HG02970 (cell line): ENCODE measurements around the gene STUM.
"Not testable (repeated sequence)": the region's sequence is repeated elsewhere in the genome, so short reads cannot be mapped to it uniquely, and the experiment has no call there.

Experiments
- ATAC-seq: cut with Tn5 transposase; IDR thresholded peaks from one replicate; pipeline ENCODE4 v1.9.1; 2021; ENCODE audit warnings: mild to moderate bottlenecking, moderate library complexity, moderate number of reproducible peaks; ENCODE audit not compliant: unreplicated experiment, low FRiP score

STUM gene

GRCh38 chr1:226602186-226603021, 53.8 kb downstream of the STUM start:
- ATAC-seq: no peak

- no peak for ATAC-seq
Measured at GRCh38 chr1:226603022-226603857, 54.7 kb downstream of the STUM start.

- no peak for ATAC-seq
Measured at GRCh38 chr1:226603858-226604559, 55.4 kb downstream of the STUM start.

- ATAC-seq: no peak
Measured at GRCh38 chr1:226604560-226605317, 56.2 kb downstream of the STUM start.

GRCh38 chr1:226605318-226605950, 56.9 kb downstream of the STUM start:
- no peak for ATAC-seq

- ATAC-seq: no peak
Measured at GRCh38 chr1:226606311-226607267, 58.0 kb downstream of the STUM start.

GRCh38 chr1:226607268-226607660, 58.7 kb downstream of the STUM start:
- ATAC-seq: no peak

- ATAC-seq: no peak
Measured at GRCh38 chr1:226607821-226608220, 59.3 kb downstream of the STUM start.

GRCh38 chr1:226608699-226609505, 60.3 kb downstream of the STUM start:
- ATAC-seq: no peak

GRCh38 chr1:226609836-226610455, 61.4 kb downstream of the STUM start:
- no peak for ATAC-seq

GRCh38 chr1:226610671-226611070, 62.1 kb downstream of the STUM start:
- no peak for ATAC-seq

GRCh38 chr1:226611301-226611700, 62.7 kb downstream of the STUM start:
- ATAC-seq: no peak

GRCh38 chr1:226611980-226612379, 63.4 kb downstream of the STUM start:
- not testable (repeated sequence) for ATAC-seq

GRCh38 chr1:226615876-226616275, 67.3 kb downstream of the STUM start:
- ATAC-seq: no peak

GRCh38 chr1:226616636-226617035, 68.1 kb downstream of the STUM start:
- ATAC-seq: no peak

GRCh38 chr1:226617109-226617508, 68.5 kb downstream of the STUM start:
- ATAC-seq: no peak

GRCh38 chr1:226617719-226618118, 69.2 kb downstream of the STUM start:
- not testable (repeated sequence) for ATAC-seq
